Measurements from ENCODE around the gene TTC39B.

Gene TTC39B

DNA sequence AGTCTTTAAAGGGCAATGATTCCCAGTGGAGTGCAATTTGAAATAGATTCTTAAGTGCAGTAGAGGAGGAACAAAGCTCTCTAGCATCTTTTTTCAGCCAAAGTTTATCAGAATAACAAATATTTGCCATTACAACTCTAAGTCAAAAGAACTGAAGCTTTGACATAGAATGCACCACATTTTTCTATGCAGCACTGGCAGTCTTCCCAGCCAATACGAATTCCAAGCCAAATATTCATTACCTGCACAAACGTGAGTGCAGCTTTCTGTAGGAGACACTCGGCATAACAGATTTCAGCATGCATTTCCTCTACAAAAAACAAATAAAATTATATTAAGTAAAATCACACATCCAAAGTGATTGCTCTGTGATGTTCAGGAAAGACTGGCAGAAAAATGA, 103.4 kb downstream of the TTC39B start:
- no peak for DNase-seq (ENCODE audit: low spot score)
- H3K27ac ChIP-seq = no peak overlapping the region
- CTCF ChIA-PET = no interaction called here
- POLR2A ChIA-PET (ENCODE audit: low non-redundant PET) = no interaction called here
- TF ChIP-seq CTCF (conservative IDR thresholded peaks at IDR 0.05; ENCODE audit: low read depth) = no peak

- no peak for TF ChIP-seq CTCF (conservative IDR thresholded peaks at IDR 0.05; ENCODE audit: low read depth)
- ChIA-PET CTCF (no interaction called here), POLR2A (ENCODE audit: low non-redundant PET) (no interaction called here)
- H3K27ac ChIP-seq = no peak overlapping the region
- DNase-seq (ENCODE audit: low spot score) = no peak
These were observed 106.9 kb downstream of the TTC39B start for GRCh38 chr9:15200111-15200510.

DNA sequence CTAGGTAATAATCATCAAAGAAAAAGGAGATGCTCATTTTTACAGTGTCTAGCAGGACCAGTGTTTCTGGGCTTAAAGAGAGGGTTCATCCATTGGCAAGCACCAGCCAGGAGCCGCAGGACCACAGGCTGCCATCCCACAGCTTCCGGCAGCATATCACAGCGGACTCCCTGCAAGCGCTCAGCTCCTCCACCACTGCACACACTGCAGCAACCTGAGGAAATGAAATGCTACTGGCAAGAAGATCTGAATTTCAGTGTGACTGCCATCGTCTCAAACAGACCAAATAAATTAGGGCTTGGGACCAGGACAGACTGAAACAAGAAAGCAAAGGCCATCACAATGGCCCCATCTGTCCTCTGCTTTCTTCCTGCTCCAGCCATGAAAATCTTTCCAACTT, 114.2 kb downstream of the TTC39B start:
- no peak overlapping the region for H3K27ac ChIP-seq
- ChIA-PET CTCF (no interaction called here), POLR2A (ENCODE audit: low non-redundant PET) (no interaction called here)
- DNase-seq (ENCODE audit: low spot score) = no peak
- no peak for TF ChIP-seq CTCF (conservative IDR thresholded peaks at IDR 0.05; ENCODE audit: low read depth)

DNA sequence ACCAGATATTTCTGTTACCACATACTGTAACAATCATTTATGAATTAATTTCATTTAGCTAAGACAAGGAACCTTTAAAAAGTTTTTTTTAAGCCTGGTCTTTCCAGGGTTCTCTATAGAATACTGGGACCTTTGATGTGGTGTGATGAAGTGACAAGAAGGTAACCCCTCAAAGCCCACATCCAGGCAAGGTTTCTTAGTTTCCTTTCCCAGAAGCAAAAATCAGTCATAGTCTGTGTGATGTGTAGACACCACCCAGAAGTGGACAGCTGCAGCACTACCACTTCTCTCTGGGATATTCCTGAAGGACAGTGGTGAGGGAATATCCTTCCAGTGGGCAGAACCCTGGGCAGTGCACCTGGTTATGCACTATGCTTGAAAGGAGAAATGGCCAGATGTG, 115.6 kb downstream of the TTC39B start:
- H3K27ac ChIP-seq = no peak overlapping the region
- ChIA-PET POLR2A (ENCODE audit: low non-redundant PET) (no interaction called here), CTCF (no interaction called here)
- TF ChIP-seq CTCF (conservative IDR thresholded peaks at IDR 0.05; ENCODE audit: low read depth) = no peak
- DNase-seq (ENCODE audit: low spot score) = no peak

- no peak overlapping the region for H3K27ac ChIP-seq
- ChIA-PET CTCF (interaction anchor here (0.6 kb wide), 1 partner anchor 1528 kb away, joined by 3 read pairs; no protein-coding TSS in a partner anchor), POLR2A (ENCODE audit: low non-redundant PET) (no interaction called here)
- DNase-seq (ENCODE audit: low spot score) = no peak
- TF ChIP-seq CTCF (conservative IDR thresholded peaks at IDR 0.05; ENCODE audit: low read depth) = no peak
These were observed 117.5 kb downstream of the TTC39B start for GRCh38 chr9:15189481-15189880.

DNA sequence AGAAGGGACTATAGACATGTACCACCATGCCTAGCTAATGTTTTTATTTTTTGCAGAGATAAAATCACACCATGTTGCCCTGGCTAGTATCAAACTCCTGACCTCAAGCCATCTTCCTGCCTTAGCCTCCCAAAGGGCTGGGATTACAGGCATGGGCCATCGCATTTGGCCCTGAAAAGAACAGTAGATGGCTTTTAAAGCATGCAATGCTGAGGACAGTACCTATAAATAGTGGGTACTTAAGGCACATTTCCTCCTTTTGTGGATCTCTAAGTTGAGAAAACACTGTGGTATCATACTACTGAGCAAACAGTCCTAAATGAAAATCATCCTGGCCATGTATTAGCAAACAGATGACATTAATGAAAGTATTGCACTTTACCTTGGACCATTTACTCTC, 119.4 kb downstream of the TTC39B start:
- ChIA-PET POLR2A (ENCODE audit: low non-redundant PET) (no interaction called here), CTCF (no interaction called here)
- DNase-seq (ENCODE audit: low spot score) = no peak
- H3K27ac ChIP-seq = no peak overlapping the region
- no peak for TF ChIP-seq CTCF (conservative IDR thresholded peaks at IDR 0.05; ENCODE audit: low read depth)

GRCh38 chr9:15182730-15183129, 124.3 kb downstream of the TTC39B start:
- ChIA-PET CTCF (no interaction called here), POLR2A (ENCODE audit: low non-redundant PET) (no interaction called here)
- DNase-seq (ENCODE audit: low spot score) = no peak
- TF ChIP-seq CTCF (conservative IDR thresholded peaks at IDR 0.05; ENCODE audit: low read depth) = no peak
- no peak overlapping the region for H3K27ac ChIP-seq

All from RWPE1 (cell line).